GM19035 (cell line): ENCODE results near the gene CYP27A1.
"Not testable (repeated sequence)": the region's sequence is repeated elsewhere in the genome, so short reads cannot be mapped to it uniquely, and the experiment has no call there.

Source experiments
- ATAC-seq: cut with Tn5 transposase; IDR thresholded peaks from one replicate; pipeline ENCODE4 v1.9.1; 2021; ENCODE audit not compliant: unreplicated experiment

Gene CYP27A1

GRCh38 chr2:218772759-218773158, 9.2 kb upstream of the CYP27A1 start:
- ATAC-seq: not testable (repeated sequence)

- no peak for ATAC-seq
Observed at GRCh38 chr2:218773881-218774280, 8.1 kb upstream of the CYP27A1 start.

DNA sequence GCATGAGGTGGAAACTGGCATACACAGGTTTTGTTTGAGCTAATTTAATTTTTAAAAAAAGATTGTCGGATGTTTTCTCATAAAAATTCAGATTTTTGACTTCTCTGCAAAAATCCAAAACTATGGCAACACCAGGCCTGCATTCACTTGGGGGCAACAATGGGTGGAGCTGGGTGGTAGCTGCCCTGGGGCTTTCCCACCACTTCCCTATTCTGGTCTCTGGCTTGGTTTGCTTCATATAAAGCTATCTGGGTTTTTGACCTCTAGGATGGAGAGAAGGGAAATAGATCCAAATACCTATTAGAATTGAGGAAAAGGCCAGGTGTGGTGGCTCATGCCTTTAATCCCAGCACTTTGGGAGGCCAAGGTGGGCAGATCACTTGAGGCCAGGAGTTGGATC, 5.5 kb upstream of the CYP27A1 start:
- ATAC-seq: no peak

GRCh38 chr2:218777276-218777990, 4.5 kb upstream of the CYP27A1 start:
- ATAC-seq: no peak

DNA sequence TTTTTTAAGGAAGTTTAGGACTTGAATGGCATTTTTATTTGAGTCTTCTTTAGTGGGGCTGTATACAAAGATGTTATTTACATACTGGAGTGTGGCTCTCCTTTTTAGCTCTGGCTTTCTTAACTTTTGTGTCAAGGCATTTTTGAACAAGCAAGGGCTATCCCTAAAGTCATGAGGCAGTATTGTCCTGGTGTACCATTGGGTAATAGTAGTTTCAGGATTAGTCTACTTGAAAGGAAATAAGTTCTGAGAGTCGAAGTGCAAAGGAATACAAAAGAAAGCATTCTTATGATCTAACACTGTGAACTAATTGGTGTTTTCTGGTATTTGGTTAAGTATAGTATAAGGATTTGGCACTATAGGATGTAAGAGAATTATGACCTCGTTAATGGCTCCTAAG, 1.9 kb upstream of the CYP27A1 start:
- ATAC-seq: no peak

GRCh38 chr2:218780851-218781690, 876 bp upstream of the CYP27A1 start:
- no peak for ATAC-seq

GRCh38 chr2:218782528-218782844, 539 bp downstream of the CYP27A1 start:
- no peak for ATAC-seq

DNA sequence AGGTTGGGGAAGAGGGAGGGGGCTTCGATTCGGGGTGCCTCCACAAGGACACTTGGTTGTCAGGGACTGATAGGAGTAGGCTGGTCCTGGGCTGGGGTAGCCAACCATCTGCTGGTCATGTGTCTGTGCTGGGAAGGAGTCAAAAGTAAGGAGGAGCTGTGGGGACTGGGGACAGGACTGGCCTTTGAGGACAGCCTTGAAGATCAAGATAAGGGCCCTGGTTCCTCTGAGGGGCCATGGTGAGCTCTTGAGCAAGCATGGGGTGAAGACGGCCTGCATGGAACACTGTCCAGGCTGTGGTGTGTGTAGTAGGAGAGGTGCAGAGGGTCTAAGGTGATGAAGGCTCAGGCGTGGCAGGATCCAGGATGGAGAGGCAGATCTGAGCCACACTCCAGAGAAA, 1.7 kb downstream of the CYP27A1 start:
- ATAC-seq: no peak

- ATAC-seq: no peak
Observed at GRCh38 chr2:218785103-218785502, 3.2 kb downstream of the CYP27A1 start.

- ATAC-seq: no peak
Observed at GRCh38 chr2:218786133-218786532, 4.2 kb downstream of the CYP27A1 start.

DNA sequence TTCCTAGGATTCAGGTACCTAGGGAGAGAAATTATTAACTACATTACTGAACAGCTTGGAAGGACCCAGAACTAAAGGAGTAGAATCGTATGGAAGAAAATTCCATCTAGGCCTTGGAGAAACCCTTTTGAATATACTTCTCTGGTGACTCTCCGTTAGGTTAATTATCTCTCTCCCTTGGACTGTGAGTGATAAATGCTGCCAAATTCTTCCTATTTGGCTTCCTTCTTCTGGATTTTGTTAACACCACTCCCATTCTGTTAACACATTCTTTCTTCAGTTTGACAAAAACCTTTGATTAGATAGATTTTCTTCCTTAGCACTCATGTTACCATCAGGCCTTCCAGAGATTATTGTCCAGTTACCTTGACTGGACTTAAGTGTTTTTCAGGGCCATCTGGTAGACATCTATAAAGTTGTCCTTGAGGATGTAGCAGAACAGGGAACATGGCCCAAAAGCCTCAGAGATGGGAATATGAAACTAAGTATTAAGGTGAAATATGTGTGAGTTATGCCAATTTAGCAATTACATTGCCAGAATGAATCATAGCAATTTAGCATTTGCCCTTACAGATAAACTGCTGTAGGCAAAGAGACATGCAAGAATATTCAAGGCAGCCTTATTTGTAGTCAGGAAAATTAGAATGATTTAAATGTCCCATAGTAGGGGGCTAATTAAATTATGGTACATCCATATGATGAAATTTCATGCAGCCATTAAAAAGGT, 6.7 kb downstream of the CYP27A1 start:
- ATAC-seq: no peak

GRCh38 chr2:218792433-218792832, 10.5 kb downstream of the CYP27A1 start:
- no peak for ATAC-seq

- ATAC-seq: no peak
Observed at GRCh38 chr2:218796691-218797090, 14.7 kb downstream of the CYP27A1 start.

- no peak for ATAC-seq
Observed at GRCh38 chr2:218798767-218799504, 17.0 kb downstream of the CYP27A1 start.

DNA sequence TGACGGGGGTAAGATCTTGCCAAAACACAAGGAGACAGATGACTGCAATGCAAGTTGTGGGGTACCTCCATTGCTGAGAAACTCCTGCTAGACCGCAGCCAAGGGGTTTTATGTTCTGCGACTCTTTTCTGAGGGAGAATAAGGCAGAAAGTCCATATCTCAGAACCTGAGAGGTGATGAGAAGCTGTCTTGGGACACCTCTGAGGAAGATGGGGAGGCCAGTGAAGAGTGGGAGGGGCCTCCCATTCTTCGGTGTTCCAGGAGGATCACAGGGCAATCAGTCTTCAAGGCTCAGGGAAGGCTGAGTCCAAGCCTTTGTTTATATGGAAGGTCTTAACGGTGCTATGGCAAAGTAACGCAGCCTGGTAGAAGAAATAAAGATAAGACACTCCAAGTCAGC, 18.0 kb downstream of the CYP27A1 start:
- ATAC-seq: no peak

- no peak for ATAC-seq
Observed at GRCh38 chr2:218802386-218802994, 20.5 kb downstream of the CYP27A1 start.

DNA sequence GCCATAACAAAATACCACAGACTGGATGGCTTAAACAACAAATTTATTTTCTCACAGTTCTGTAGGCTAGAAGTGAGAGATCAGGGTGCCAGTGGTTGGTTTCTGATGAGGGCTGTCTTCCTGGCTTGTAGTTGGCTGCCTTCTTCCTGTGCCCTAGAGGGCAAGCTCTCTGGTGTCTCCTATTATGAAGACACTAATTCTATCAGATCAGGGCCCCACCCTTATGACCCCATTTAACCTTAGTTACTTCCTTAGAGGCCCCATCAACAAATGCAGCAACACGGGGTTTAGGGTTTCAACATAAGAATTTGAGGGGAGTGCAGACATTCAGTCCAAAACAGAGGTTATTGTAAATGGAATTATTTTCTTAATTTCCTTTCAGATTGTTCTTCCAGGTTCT, 22.9 kb downstream of the CYP27A1 start:
- no peak for ATAC-seq

DNA sequence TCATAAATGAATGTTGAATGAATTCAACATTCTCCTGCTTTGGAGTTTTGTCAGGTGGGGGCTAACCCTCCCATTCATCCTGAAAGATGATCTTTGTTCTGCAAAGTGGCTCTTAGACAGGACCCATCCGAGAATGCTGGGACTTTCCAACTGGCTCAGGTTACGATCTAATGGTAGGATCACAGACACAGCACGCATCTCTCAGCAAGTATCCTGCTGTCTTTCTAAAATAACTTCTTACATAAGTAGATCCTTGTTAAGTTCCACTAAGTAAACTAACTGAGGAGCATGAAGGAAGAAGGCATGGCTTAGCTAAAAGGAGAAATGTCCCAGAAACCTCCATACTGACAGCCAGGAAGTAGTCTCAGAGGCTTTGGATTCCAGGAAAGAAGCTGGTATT, 23.7 kb downstream of the CYP27A1 start:
- ATAC-seq: no peak

DNA sequence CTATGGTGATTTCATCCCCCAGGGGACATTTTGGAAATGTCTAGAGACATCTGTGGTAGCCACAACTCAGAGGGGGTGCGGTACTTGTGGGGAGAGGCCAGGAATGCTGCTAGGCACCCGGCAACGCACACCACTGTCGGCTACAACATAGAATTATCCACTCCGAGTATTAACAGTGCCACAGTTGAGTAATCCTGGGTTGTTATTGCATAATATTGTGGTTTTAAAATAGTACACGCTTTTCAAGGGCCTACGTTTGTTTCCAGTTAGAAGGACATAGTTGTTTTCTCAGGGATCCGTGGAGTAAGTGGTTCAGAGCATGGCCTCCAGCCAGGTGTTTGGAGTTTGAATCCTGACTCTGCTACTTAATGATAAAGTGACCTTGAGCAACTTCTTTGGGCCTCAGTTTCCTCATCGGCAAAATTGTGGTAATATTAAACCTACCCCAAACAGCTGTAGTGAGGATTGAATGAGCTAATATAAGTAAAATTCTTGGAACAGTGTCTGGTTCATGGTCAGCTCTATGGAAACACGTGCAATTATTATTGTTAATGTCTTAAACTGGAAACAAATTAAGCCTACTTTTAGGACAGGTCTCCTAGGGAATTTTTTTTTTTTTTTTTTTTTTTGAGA, 24.5 kb downstream of the CYP27A1 start:
- ATAC-seq: no peak

- ATAC-seq: no peak
Observed at GRCh38 chr2:218807626-218808025, 25.7 kb downstream of the CYP27A1 start.
